Measurements from ENCODE around the gene ADAMTSL1. TPM values are rescaled to one million over a fixed set of nuclear protein-coding genes. Genes with fewer than 3 reads are reported as not detected.

ADAMTSL1 gene
- total RNA-seq, 1 donor from 2014 or later: 12.6 TPM

DNA sequence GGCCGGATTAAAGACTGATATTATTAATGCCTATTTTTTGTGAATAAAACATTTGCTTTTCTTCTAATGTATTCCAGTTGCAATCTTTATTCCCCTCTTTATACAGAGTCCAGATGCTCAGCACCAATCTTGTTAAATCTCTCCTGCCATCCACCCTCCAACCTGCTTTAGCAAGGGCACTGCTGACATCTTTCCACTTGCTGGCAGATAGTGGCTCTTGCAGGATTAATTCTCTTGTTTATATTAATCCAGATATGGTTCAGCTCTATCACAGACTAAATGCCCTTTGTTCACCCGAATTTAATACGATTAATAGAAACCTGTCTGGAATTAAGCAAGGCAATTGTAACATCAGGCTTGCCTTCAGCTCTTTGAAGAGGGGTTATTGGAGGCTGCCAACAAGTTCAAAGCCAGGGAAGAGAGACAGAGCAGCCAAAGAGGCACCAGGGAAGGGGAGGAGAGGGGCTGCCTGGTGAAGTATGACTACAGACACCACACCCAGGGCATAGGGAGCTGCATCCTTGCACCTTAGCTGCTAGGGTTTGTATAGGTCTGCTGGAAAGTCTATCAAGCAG, 322.8 kb downstream of the ADAMTSL1 start:
- Histone ChIP-seq H3K4me3 (ENCODE audit: insufficient read depth, low read depth, low read length) (no peak overlapping the region), H4K20me1 (ENCODE audit: insufficient read depth, low read length) (no peaks in the 10 kb centered on the region), H3K36me3 (ENCODE audit: insufficient read depth, low read length) (peaks cover 29% of the 10 kb centered on the region), H3K9ac (ENCODE audit: low read length) (no peak overlapping the region), H3K79me2 (ENCODE audit: insufficient read depth, low read length) (no peaks in the 10 kb centered on the region), H2AFZ (ENCODE audit: low read depth, low read length) (no peak overlapping the region), H3K9me3 (ENCODE audit: insufficient read depth, low read depth, low read length) (no peaks in the 10 kb centered on the region), H3K4me2 (ENCODE audit: low read length) (no peak overlapping the region), H3K27ac (ENCODE audit: low read depth, low read length) (no peak overlapping the region), H3K27me3 (ENCODE audit: insufficient read depth, low read length) (no peaks in the 10 kb centered on the region), H3K4me1 (ENCODE audit: insufficient read depth, low read length) (no peaks in the 10 kb centered on the region)
- TF ChIP-seq EZH2 (IDR thresholded peaks at IDR 0.05; ENCODE audit: insufficient read depth, low read length): no peak
- TF ChIP-seq, protein P1, sequence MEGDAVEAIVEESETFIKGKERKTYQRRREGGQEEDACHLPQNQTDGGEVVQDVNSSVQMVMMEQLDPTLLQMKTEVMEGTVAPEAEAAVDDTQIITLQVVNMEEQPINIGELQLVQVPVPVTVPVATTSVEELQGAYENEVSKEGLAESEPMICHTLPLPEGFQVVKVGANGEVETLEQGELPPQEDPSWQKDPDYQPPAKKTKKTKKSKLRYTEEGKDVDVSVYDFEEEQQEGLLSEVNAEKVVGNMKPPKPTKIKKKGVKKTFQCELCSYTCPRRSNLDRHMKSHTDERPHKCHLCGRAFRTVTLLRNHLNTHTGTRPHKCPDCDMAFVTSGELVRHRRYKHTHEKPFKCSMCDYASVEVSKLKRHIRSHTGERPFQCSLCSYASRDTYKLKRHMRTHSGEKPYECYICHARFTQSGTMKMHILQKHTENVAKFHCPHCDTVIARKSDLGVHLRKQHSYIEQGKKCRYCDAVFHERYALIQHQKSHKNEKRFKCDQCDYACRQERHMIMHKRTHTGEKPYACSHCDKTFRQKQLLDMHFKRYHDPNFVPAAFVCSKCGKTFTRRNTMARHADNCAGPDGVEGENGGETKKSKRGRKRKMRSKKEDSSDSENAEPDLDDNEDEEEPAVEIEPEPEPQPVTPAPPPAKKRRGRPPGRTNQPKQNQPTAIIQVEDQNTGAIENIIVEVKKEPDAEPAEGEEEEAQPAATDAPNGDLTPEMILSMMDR (IDR thresholded peaks at IDR 0.05; ENCODE audit: insufficient read depth, low read depth, low read length): no peak
- H3K27ac Mint-ChIP-seq (ENCODE audit: unreplicated experiment): peak overlapping the region; percentile 87
- no peak for DNase-seq (ENCODE audit: low read depth)
- H3K4me3 Mint-ChIP-seq (ENCODE audit: unreplicated experiment): no peak overlapping the region
- H3K9me3 Mint-ChIP-seq (ENCODE audit: unreplicated experiment): peaks cover under 1% of the 10 kb centered on the region
- peaks cover 13% of the 10 kb centered on the region for H3K4me1 Mint-ChIP-seq (ENCODE audit: low read depth, unreplicated experiment)
- H3K36me3 Mint-ChIP-seq (ENCODE audit: low read depth, unreplicated experiment): no peaks in the 10 kb centered on the region
- no peaks in the 10 kb centered on the region for H3K27me3 Mint-ChIP-seq (ENCODE audit: low read depth, unreplicated experiment)
- no peak for FAIRE-seq

DNA sequence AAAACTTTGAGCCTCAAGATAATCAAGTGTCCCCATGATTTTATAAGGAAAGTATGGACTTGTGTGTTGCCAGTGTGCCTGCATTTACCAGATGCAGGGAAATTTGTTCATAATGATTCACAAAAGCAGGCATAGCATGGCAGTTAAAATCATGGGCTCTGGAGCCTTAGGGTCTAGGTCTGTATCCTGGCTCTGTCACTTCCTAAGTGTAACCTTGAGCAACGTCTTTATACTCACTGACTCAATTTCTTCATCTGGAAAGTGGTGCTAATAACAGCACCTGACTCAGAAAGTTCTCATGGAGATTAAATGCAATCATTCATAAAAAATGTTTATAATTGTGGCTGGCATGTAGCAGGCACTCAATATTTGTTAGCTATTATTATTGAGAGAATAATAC, 324.2 kb downstream of the ADAMTSL1 start:
- Histone ChIP-seq H3K9ac (ENCODE audit: low read length) (no peak overlapping the region), H3K27me3 (ENCODE audit: insufficient read depth, low read length) (no peaks in the 10 kb centered on the region), H3K36me3 (ENCODE audit: insufficient read depth, low read length) (peaks cover 21% of the 10 kb centered on the region), H2AFZ (ENCODE audit: low read depth, low read length) (no peak overlapping the region), H4K20me1 (ENCODE audit: insufficient read depth, low read length) (no peaks in the 10 kb centered on the region), H3K9me3 (ENCODE audit: insufficient read depth, low read depth, low read length) (no peaks in the 10 kb centered on the region), H3K79me2 (ENCODE audit: insufficient read depth, low read length) (no peaks in the 10 kb centered on the region), H3K4me1 (ENCODE audit: insufficient read depth, low read length) (no peaks in the 10 kb centered on the region), H3K4me2 (ENCODE audit: low read length) (no peak overlapping the region), H3K27ac (ENCODE audit: low read depth, low read length) (no peak overlapping the region), H3K4me3 (ENCODE audit: insufficient read depth, low read depth, low read length) (no peak overlapping the region)
- no peak for TF ChIP-seq EZH2 (IDR thresholded peaks at IDR 0.05; ENCODE audit: insufficient read depth, low read length)
- TF ChIP-seq, protein P1 (IDR thresholded peaks at IDR 0.05; ENCODE audit: insufficient read depth, low read depth, low read length): no peak
- Mint-ChIP-seq H3K4me3 (ENCODE audit: unreplicated experiment) (no peak overlapping the region), H3K27ac (ENCODE audit: unreplicated experiment) (no peak overlapping the region), H3K36me3 (ENCODE audit: low read depth, unreplicated experiment) (no peaks in the 10 kb centered on the region), H3K4me1 (ENCODE audit: low read depth, unreplicated experiment) (peaks cover 13% of the 10 kb centered on the region), H3K27me3 (ENCODE audit: low read depth, unreplicated experiment) (no peaks in the 10 kb centered on the region), H3K9me3 (ENCODE audit: unreplicated experiment) (no peaks in the 10 kb centered on the region)
- no peak for DNase-seq (ENCODE audit: low read depth)
- FAIRE-seq: no peak

- Histone ChIP-seq H3K27ac (ENCODE audit: low read depth, low read length) (no peak overlapping the region), H3K79me2 (ENCODE audit: insufficient read depth, low read length) (no peaks in the 10 kb centered on the region), H3K9ac (ENCODE audit: low read length) (no peak overlapping the region), H4K20me1 (ENCODE audit: insufficient read depth, low read length) (no peaks in the 10 kb centered on the region), H3K4me2 (ENCODE audit: low read length) (no peak overlapping the region), H2AFZ (ENCODE audit: low read depth, low read length) (no peak overlapping the region), H3K4me3 (ENCODE audit: insufficient read depth, low read depth, low read length) (no peak overlapping the region), H3K9me3 (ENCODE audit: insufficient read depth, low read depth, low read length) (no peaks in the 10 kb centered on the region), H3K4me1 (ENCODE audit: insufficient read depth, low read length) (no peaks in the 10 kb centered on the region), H3K36me3 (ENCODE audit: insufficient read depth, low read length) (peaks cover 20% of the 10 kb centered on the region), H3K27me3 (ENCODE audit: insufficient read depth, low read length) (no peaks in the 10 kb centered on the region)
- TF ChIP-seq EZH2 (IDR thresholded peaks at IDR 0.05; ENCODE audit: insufficient read depth, low read length): no peak
- TF ChIP-seq, protein P1 (IDR thresholded peaks at IDR 0.05; ENCODE audit: insufficient read depth, low read depth, low read length): no peak
- DNase-seq (ENCODE audit: low read depth) (no peak), FAIRE-seq (no peak)
- Mint-ChIP-seq H3K27ac (ENCODE audit: unreplicated experiment) (no peak overlapping the region), H3K4me1 (ENCODE audit: low read depth, unreplicated experiment) (peaks cover 13% of the 10 kb centered on the region), H3K27me3 (ENCODE audit: low read depth, unreplicated experiment) (no peaks in the 10 kb centered on the region), H3K4me3 (ENCODE audit: unreplicated experiment) (no peak overlapping the region), H3K36me3 (ENCODE audit: low read depth, unreplicated experiment) (no peaks in the 10 kb centered on the region), H3K9me3 (ENCODE audit: unreplicated experiment) (no peaks in the 10 kb centered on the region)
These were observed 324.7 kb downstream of the ADAMTSL1 start for GRCh38 chr9:18798508-18799290.

Measured in astrocyte (in vitro differentiated cells and primary cell).